Melanocyte of skin (primary cell): Measurements from ENCODE around the gene TBL3. TPM values are rescaled to one million over a fixed set of nuclear protein-coding genes. Genes with fewer than 3 reads are reported as not detected.

Source experiments
- small RNA-seq, 2 donors: library from RNA; depleted of rRNA; stranded (forward); fragments of <200 nt; gene quantifications; one replicate each; pipeline ENCODE3, GENCODE V24; 2012
- total RNA-seq, 2 donors: library from RNA; depleted of rRNA; stranded (reverse); fragments of >200 nt; gene quantifications; 2 replicates each; pipeline ENCODE4 v1.2.3, GENCODE V29; 2012

Gene TBL3
- total RNA-seq, result 10 to 100 TPM; 27.5 to 45.0 TPM

GRCh38 chr16:1971796-1972489 lies at the start of gene TBL3:
TBL3 (plus strand) TSS chr16:1972053; CDS start chr16:1972165, 112 bp downstream.

GRCh38 chr16:1942810-1943726 lies 28.8 kb upstream of the TBL3 start, which contains the start of gene MSRB1:
MSRB1 (minus strand) TSS chr16:1943199; CDS start chr16:1943156, 43 bp downstream.

DNA sequence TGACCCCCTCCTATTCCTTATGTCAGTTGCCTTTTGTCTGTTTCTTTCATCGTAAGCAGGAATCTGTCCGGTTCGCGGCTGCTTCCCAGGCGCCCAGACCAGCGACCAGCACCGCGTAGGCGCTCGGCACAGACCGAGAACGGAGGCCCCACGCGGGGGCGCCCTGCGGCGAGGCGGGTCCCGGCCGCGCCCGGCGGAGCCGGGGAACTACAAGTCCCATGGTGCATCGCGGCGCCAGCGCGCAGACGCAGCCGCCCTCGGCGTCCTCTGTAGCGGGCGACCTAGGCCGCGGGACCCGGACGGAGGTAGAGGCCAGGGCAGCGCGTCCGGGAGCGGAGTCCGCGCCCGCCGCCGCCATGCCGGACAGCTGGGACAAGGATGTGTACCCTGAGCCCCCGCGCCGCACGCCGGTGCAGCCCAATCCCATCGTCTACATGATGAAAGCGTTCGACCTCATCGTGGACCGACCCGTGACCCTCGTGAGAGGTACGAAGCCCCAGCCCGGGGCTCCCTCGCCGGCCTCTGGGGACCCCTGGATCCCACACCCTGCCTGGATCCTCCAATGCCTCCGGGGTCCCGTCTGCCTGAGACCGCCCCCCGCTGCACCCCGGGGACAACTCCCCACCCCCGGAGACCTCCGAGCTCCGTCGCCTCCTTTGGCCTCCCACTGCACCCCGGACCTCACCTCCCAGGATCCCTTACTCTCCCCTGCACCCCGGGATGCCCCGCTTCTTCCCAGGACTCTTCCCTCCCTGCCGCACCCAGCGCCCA lies 12.4 kb upstream of the TBL3 start, which contains the start of gene NDUFB10:
Gene NDUFB10 (plus strand): TSS at position 270 of the 771 bp plus-strand sequence. CDS start 87 bp downstream, at position 357.

GRCh38 chr16:1964506-1965395 lies 7.1 kb upstream of the TBL3 start, which contains the start of gene RPS2:
RPS2 (minus strand) TSS chr16:1964826; CDS start chr16:1964625, 201 bp downstream.

GRCh38 chr16:1966460-1966859 lies 5.4 kb upstream of the TBL3 start, which contains the start of gene RNF151:
RNF151 (plus strand) TSS chr16:1966856; CDS start chr16:1966882, 26 bp downstream.

GRCh38 chr16:1981398-1981836 lies 9.6 kb downstream of the TBL3 start, which contains the start of gene NOXO1:
NOXO1 (minus strand) TSS chr16:1981469; CDS start chr16:1981179, 290 bp downstream.

DNA sequence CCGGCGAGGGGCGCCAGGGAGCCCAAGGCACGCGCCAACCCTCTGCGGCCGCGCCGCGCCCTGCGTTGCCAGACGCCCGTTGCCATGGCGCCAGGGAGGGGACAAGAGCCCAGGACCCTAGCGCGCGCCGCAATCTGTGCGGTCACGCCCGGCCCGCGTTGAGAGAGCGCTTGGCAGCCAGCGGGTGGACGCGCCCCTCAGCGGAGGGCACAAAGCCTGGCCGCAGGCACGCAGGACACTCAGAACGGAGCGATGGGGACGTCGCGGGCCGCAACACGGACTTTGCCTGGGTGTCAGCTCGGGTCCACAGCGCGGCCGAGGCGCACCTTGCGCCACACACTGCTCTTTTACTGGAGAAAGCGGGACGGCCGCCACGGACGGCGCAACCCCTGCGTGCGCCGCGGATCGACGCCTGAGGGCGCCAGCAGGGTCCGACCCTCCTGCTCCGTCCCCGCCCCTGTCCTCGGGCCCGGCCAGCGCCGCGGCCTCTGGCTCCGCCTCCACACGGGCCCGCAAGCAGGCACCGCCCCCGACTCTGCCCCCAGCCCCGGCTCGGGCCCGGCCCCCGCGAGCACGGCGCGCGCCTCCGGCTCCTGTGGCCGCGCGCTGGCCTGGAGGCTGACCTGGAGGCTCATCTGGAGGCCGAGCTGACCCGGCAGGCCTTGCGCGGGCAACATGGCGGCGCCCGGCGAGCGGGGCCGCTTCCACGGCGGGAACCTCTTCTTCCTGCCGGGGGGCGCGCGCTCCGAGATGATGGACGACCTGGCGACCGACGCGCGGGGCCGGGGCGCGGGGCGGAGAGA lies 11.9 kb downstream of the TBL3 start, which contains the start of gene GFER:
Gene GFER (plus strand): TSS at position 650 of the 803 bp plus-strand sequence. CDS start 26 bp downstream, at position 676.

DNA sequence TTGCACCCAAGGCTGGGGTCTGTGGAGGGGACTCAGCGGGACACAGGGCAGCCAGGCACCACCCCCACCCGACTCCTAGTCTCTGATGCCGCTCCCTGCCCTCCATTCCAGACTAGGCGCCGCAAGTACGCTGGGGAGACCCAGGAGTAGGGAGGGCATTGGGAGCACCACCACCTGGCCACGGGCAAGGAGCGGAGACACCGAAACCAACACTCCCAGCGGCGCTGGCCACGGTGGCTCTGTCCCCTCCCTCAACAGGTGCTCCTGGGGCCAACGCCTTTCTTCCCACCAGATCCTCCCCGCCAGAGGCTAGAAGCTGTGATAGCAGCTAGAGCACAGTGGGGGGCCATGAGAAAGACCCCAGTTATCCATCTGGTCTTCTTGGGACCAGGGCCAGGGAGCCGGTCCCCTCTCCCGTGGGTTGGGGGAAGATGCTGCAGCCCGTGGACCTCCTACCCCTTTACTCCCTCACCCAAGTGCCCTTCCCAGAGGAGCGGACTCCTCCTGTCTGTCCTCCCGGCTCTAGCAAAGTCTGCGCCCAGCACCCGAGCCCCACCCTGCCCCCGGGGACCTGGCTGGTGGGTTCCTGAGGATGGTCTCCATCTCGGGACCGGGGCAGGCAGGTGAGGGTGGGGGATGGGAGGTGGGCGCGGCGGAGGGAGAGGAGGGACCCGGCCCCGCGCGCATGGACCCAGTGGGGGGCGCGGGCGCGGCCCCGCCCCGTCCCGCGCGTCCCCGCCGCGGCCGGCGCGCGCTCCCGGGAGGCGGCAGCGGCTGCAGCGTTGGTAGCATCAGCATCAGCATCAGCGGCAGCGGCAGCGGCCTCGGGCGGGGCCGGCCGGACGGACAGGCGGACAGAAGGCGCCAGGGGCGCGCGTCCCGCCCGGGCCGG lies 17.6 kb downstream of the TBL3 start, which contains the start of gene SYNGR3:
Gene SYNGR3 (plus strand): TSS at position 762 of the 892 bp plus-strand sequence. CDS start 133 bp downstream, outside the sequence.

GRCh38 chr16:2009791-2010510 lies 38.1 kb downstream of the TBL3 start, which contains the start of gene ZNF598:
ZNF598 (minus strand) TSS chr16:2009821.

GRCh38 chr16:2019518-2019920 lies 47.7 kb downstream of the TBL3 start, which contains the start of gene NPW:
NPW (plus strand) TSS chr16:2019785.

GRCh38 chr16:2026461-2027023 lies 54.7 kb downstream of the TBL3 start, which contains the start of gene NHERF2:
NHERF2 (plus strand) TSS chr16:2026902; CDS start chr16:2027006, 104 bp downstream.

Small RNAs within 50 kb of the gene (small RNA-seq; reads per million reads assigned to genes)
- gene AC005363.2 (0.29 to 0.39 reads per million in 2 donors), gene RN7SL219P (0 reads per million in 2 donors), gene SNORA10 (0 reads per million in 2 donors), gene SNORA64 (0 reads per million in 2 donors)

Other genes with a start within 250 kb of the TBL3 start
- 10 to 100 TPM; 27.9 to 36.0 TPM for gene NME3, start 200.5 kb upstream of the TBL3 start, total RNA-seq
- gene EME2, start 199.2 kb upstream of the TBL3 start, total RNA-seq, result 10 to 100 TPM; 15.3 to 17.2 TPM
- 100 to 1,000 TPM in 1 of 2 donors, 10 to 100 TPM in 1; 87.8 to 153 TPM for gene MRPS34, start 198.9 kb upstream of the TBL3 start, total RNA-seq
- gene SPSB3, start 189.5 kb upstream of the TBL3 start, total RNA-seq, result 10 to 100 TPM; 19.3 to 23.1 TPM
- 10 to 100 TPM; 59.5 to 80.3 TPM for gene NUBP2, start 189.1 kb upstream of the TBL3 start, total RNA-seq
- under 1 TPM in 1 of 2 donors, not detected in 1; 0.33 TPM for gene IGFALS, start 178.3 kb upstream of the TBL3 start, total RNA-seq
- gene HAGH, start 145.2 kb upstream of the TBL3 start, total RNA-seq, result 10 to 100 TPM; 46.6 to 61.9 TPM
- gene FAHD1, start 144.8 kb upstream of the TBL3 start, total RNA-seq, result 100 to 1,000 TPM; 114 to 119 TPM
- 1 to 10 TPM in 1 of 2 donors, under 1 TPM in 1; under 0.01 to 1.3 TPM for gene MEIOB, start 99.9 kb upstream of the TBL3 start, total RNA-seq
- not detected for gene HS3ST6, start 53.6 kb upstream of the TBL3 start, total RNA-seq
- gene MSRB1, start 28.9 kb upstream of the TBL3 start, total RNA-seq, result 10 to 100 TPM; 11.4 to 16.0 TPM
- gene RPL3L, start 17.4 kb upstream of the TBL3 start, total RNA-seq, result not detected
- 100 to 1,000 TPM; 131 to 144 TPM for gene NDUFB10, start 12.5 kb upstream of the TBL3 start, total RNA-seq
- 1,000 to 10,000 TPM in 1 of 2 donors, 100 to 1,000 TPM in 1; 727 to 1,558 TPM for gene RPS2, start 7.2 kb upstream of the TBL3 start, total RNA-seq
- not detected for gene RNF151, start 5.2 kb upstream of the TBL3 start, total RNA-seq
- under 1 TPM in 1 of 2 donors, not detected in 1; 0.34 TPM for gene NOXO1, start 9.4 kb downstream of the TBL3 start, total RNA-seq
- gene GFER, start 12.1 kb downstream of the TBL3 start, total RNA-seq, result 10 to 100 TPM in 1 of 2 donors, 1 to 10 TPM in 1; 9.6 to 13.3 TPM
- under 1 TPM in 1 of 2 donors, not detected in 1; 0.69 TPM for gene SYNGR3, start 17.9 kb downstream of the TBL3 start, total RNA-seq
- gene ZNF598, start 37.8 kb downstream of the TBL3 start, total RNA-seq, result 10 to 100 TPM; 26.6 to 29.6 TPM
- gene NPW, start 47.7 kb downstream of the TBL3 start, total RNA-seq, result under 1 TPM in 1 of 2 donors, not detected in 1; 0.33 TPM
- 1 to 10 TPM; 4.1 to 9.7 TPM for gene NHERF2, start 54.8 kb downstream of the TBL3 start, total RNA-seq
- gene NTHL1, start 75.8 kb downstream of the TBL3 start, total RNA-seq, result 10 to 100 TPM; 20.0 to 45.3 TPM
- gene TSC2, start 75.9 kb downstream of the TBL3 start, total RNA-seq, result 10 to 100 TPM; 35.6 to 41.6 TPM
- gene PKD1, start 163.8 kb downstream of the TBL3 start, total RNA-seq, result 10 to 100 TPM; 82.6 to 94.6 TPM
- under 1 TPM; 0.33 to 0.69 TPM for gene RAB26, start 176.6 kb downstream of the TBL3 start, total RNA-seq
- 10 to 100 TPM; 44.4 to 53.9 TPM for gene TRAF7, start 183.7 kb downstream of the TBL3 start, total RNA-seq
- gene CASKIN1, start 224.6 kb downstream of the TBL3 start, total RNA-seq, result 1 to 10 TPM in 1 of 2 donors, under 1 TPM in 1; 0.34 to 1.7 TPM
- 10 to 100 TPM; 28.6 to 47.6 TPM for gene MLST8, start 233.4 kb downstream of the TBL3 start, total RNA-seq
- 1 to 10 TPM; 1.3 to 2.1 TPM for gene BRICD5, start 238.8 kb downstream of the TBL3 start, total RNA-seq
- gene PGP, start 242.8 kb downstream of the TBL3 start, total RNA-seq, result 10 to 100 TPM; 28.9 to 40.6 TPM